A673 (cell line): Measurements from ENCODE around the gene TBC1D26.

ENCODE experiments used
- CTCF ChIP-seq: fragments of 300-800, 200-600 bp; sonication (generic); conservative IDR thresholded peaks from 2 replicates; pipeline ENCODE4 v1.5.1; 2017; ENCODE audit warnings: low read depth, mild to moderate bottlenecking, antibody characterized with exemption, low read length, moderate library complexity, mixed read lengths
- EZH2 ChIP-seq: fragments of 200-600 bp; sonication (generic); IDR thresholded peaks from 2 replicates; pipeline ENCODE4 v1.6.1; 2017; ENCODE audit warnings: borderline replicate concordance, low read depth, mild to moderate bottlenecking, mixed read lengths, antibody characterized with exemption, low read length; ENCODE audit not compliant: poor library complexity, severe bottlenecking

- TF ChIP-seq CTCF (no peak), EZH2 (no peak)
Measured at GRCh38 chr17:15740570-15741120, 8.6 kb downstream of the TBC1D26 start.
